B cell (primary cell): ENCODE data around the gene FZR1. TPM values are rescaled to one million over a fixed set of nuclear protein-coding genes. Genes with fewer than 3 reads are reported as not detected.
A peak's percentile ranks its signal among the peaks of the same experiment; 100 is the strongest.

Experiments
- ATAC-seq: fragments of 200-7000 bp; cut with Tn5 transposase; one replicate; pipeline ENCODE4 v1.10.0; 2021; ENCODE audit warnings: low read depth, mild to moderate bottlenecking, moderate number of reproducible peaks, moderate library complexity
- CTCF ChIA-PET: fragments of 350-600 bp; sonication (Branson Sonifier 250); formaldehyde crosslinking; loops from one replicate; lab custom pipeline; 2021; ENCODE audit warnings: antibody characterized with exemption, inconsistent platforms; lab: Charles Lee
- POLR2A ChIA-PET: fragments of 350-600 bp; sonication (Branson Sonifier 250); formaldehyde crosslinking; loops from one replicate; lab custom pipeline; 2021; ENCODE audit warnings: antibody characterized with exemption; lab: Charles Lee
- DNase-seq: peaks from one replicate; pipeline ENCODE4 v3.0.0; 2013
- H2AFZ ChIP-seq: 2 replicates; pipeline ENCODE4 v1.6.1; 2012; ENCODE audit warnings: mild to moderate bottlenecking, low read depth, low read length; ENCODE audit not compliant: insufficient read depth, poor library complexity, severe bottlenecking
- H3K27ac ChIP-seq, 2 donors: 1 replicate in 1 of 2; 2 replicates in 1 of 2; pipeline ENCODE4 v1.5.1; 2012 to 2013; ENCODE audit warnings: low read length in 2 of 2, mild to moderate bottlenecking in 2 of 2, moderate library complexity in 1 of 2
- H3K27me3 ChIP-seq, 4 experiments: fragments of 200-600 bp in 1 of 4; sonication (generic) in 1 of 4; replicated peaks in 1 of 4; 1 replicate in 2 of 4; 2 replicates in 2 of 4; pipeline versions ENCODE4 v1.6.1 to v1.7.0; 2013 to 2016; ENCODE audit warnings: low read length in 3 of 4, mild to moderate bottlenecking in 2 of 4, mixed read lengths in 1 of 4, moderate library complexity in 1 of 4; ENCODE audit not compliant: insufficient read depth in 4 of 4, control insufficient read depth in 3 of 4; ENCODE audit errors: control extremely low read depth in 1 of 4
- H3K36me3 ChIP-seq, 2 experiments: replicated peaks in 1 of 2; 1 replicate in 1 of 2; 2 replicates in 1 of 2; pipeline versions ENCODE4 v1.6.1 to v1.7.1; 2013; ENCODE audit warnings: low read length in 1 of 2; ENCODE audit not compliant: insufficient read depth in 2 of 2, control insufficient read depth in 1 of 2; ENCODE audit errors: control extremely low read depth in 1 of 2, extremely low read depth in 1 of 2
- H3K4me1 ChIP-seq, 2 donors: fragments of 200-600 bp in 1 of 2; sonication (generic) in 1 of 2; 1 replicate in 1 of 2; 2 replicates in 1 of 2; pipeline versions ENCODE4 v1.5.1 to v1.6.1; 2013 to 2017; ENCODE audit warnings: low read length in 2 of 2; ENCODE audit not compliant: control insufficient read depth in 2 of 2, insufficient read depth in 2 of 2
- H3K4me2 ChIP-seq: replicated peaks from 2 replicates; pipeline ENCODE3; 2012; ENCODE audit warnings: mild to moderate bottlenecking, low read depth, low read length; ENCODE audit not compliant: poor library complexity, severe bottlenecking
- H3K4me3 ChIP-seq, 5 experiments: fragments of 200-600 bp in 1 of 5; sonication (generic) in 1 of 5; 1 replicate in 3 of 5; 2 replicates in 2 of 5; pipeline versions ENCODE4 v1.5.1 to v1.7.0; 2011 to 2016; ENCODE audit warnings: low read length in 4 of 5, mild to moderate bottlenecking in 4 of 5, low read depth in 2 of 5, control low read depth in 1 of 5, moderate library complexity in 1 of 5; ENCODE audit not compliant: insufficient read depth in 1 of 5; ENCODE audit errors: control extremely low read depth in 1 of 5, extremely low read depth in 1 of 5
- H3K79me2 ChIP-seq: fragments of 200-600 bp; sonication (generic); one replicate; pipeline ENCODE4 v1.6.0; 2016; ENCODE audit warnings: low read length; ENCODE audit not compliant: control insufficient read depth, insufficient read depth
- H3K9ac ChIP-seq: fragments of 200-600 bp; sonication (generic); 2 replicates; pipeline ENCODE4 v1.6.1; 2017; ENCODE audit warnings: mild to moderate bottlenecking, low read length, moderate library complexity
- H3K9me3 ChIP-seq, 3 donors: one replicate each; pipeline versions ENCODE4 v1.6.1 to v1.7.1; 2013; ENCODE audit warnings: low read length in 2 of 3; ENCODE audit not compliant: control insufficient read depth in 2 of 3, insufficient read depth in 1 of 3; ENCODE audit errors: control extremely low read depth in 1 of 3
- H4K20me1 ChIP-seq: 2 replicates; pipeline ENCODE4 v1.6.0; 2012; ENCODE audit warnings: mild to moderate bottlenecking, low read length; ENCODE audit not compliant: insufficient read depth, control insufficient read depth, poor library complexity, severe bottlenecking
- H3K27ac Mint-ChIP-seq: one replicate; pipeline ENCODE4 v1.8.0; 2021; ENCODE audit warnings: mixed read lengths
- H3K27me3 Mint-ChIP-seq: one replicate; pipeline ENCODE4 v1.8.0; 2021; ENCODE audit warnings: mixed read lengths
- H3K4me1 Mint-ChIP-seq: one replicate; pipeline ENCODE4 v1.8.0; 2021; ENCODE audit warnings: mixed read lengths
- H3K4me3 Mint-ChIP-seq: one replicate; pipeline ENCODE4 v1.8.0; 2021; ENCODE audit warnings: mixed read lengths
- H3K9me3 Mint-ChIP-seq: one replicate; pipeline ENCODE4 v1.8.0; 2022; ENCODE audit warnings: mixed read lengths; ENCODE audit not compliant: insufficient read depth
- CTCF ChIP-seq: fragments of 200-600 bp; IDR thresholded peaks from one replicate; pipeline ENCODE4 v1.8.0; 2022; ENCODE audit warnings: antibody characterized with exemption, mild to moderate bottlenecking
- EZH2 ChIP-seq: IDR thresholded peaks from 2 replicates; pipeline ENCODE4 v1.6.1; 2012; ENCODE audit warnings: borderline replicate concordance, low read depth, mild to moderate bottlenecking, moderate library complexity, low read length; ENCODE audit not compliant: insufficient read depth, poor library complexity, severe bottlenecking
- WGBS: methylation state at CpG from one replicate; pipeline ENCODE4 v1.1.5; 2013; ENCODE audit warnings: missing lambda C conversion rate; ENCODE audit not compliant: insufficient coverage; 5-methylcytosine and 5-hydroxymethylcytosine counted together
- intact Hi-C: fragments of 100-400 bp; cut with micrococcal nuclease; formaldehyde crosslinking; loops from one replicate; pipeline ENCODE4 v1.10.0; 2022
- polyA plus RNA-seq: library from polyadenylated mRNA; depleted of rRNA; stranded (reverse); fragments of >200 nt; gene quantifications from 2 replicates; pipeline ENCODE4 v1.2.3, GENCODE V29; 2012
- total RNA-seq, 2 donors: library from RNA; stranded (reverse); fragments of 120-200 nt in 1 of 2; gene quantifications; 1 replicate in 1 of 2; 2 replicates in 1 of 2; pipeline versions ENCODE4 v1.2.3 to v1.2.4, GENCODE V29; 2013 to 2022

Gene FZR1
- total and polyA plus RNA-seq, 2 donors (not counting 1 experiment from before 2014, with no cell fraction given), result 83.5 to 96.1 TPM

GRCh38 chr19:3537438-3538240, 31.5 kb downstream of the FZR1 start:
- 90% methylated on average over 21 of the region's 22 CpGs for WGBS
- H3K9ac ChIP-seq, result no peak overlapping the region
- peaks cover 15% of the 10 kb centered on the region for H4K20me1 ChIP-seq
- H3K4me1 Mint-ChIP-seq, result no peaks in the 10 kb centered on the region
- peak; percentile 31 for DNase-seq
- intact Hi-C loops, result no loop called here
- H3K4me3 Mint-ChIP-seq, result no peak overlapping the region
- no peaks in the 10 kb centered on the region for H3K27me3 ChIP-seq
- no peaks in the 10 kb centered on the region for H3K4me1 ChIP-seq
- H3K27me3 Mint-ChIP-seq, result no peaks in the 10 kb centered on the region
- H3K27ac Mint-ChIP-seq, result no peak overlapping the region
- peaks cover 0 to 27% of the 10 kb centered on the region in 2 experiments for H3K36me3 ChIP-seq
- H3K79me2 ChIP-seq, result no peaks in the 10 kb centered on the region
- TF ChIP-seq EZH2, result no peak
- no peak for TF ChIP-seq CTCF
- POLR2A ChIA-PET, result no interaction called here
- CTCF ChIA-PET, result interaction anchor here (1.5 kb wide), 1 partner anchor 9 kb away, joined by 3 read pairs; no protein-coding TSS in a partner anchor
- H3K4me3 ChIP-seq, result no peak overlapping the region
- no peak for ATAC-seq
- H3K27ac ChIP-seq, result no peak overlapping the region
- H3K9me3 ChIP-seq, result peaks cover 0 to 8% (median 0%) of the 10 kb centered on the region in 3 donors
- no peak overlapping the region for H3K4me2 ChIP-seq
- no peaks in the 10 kb centered on the region for H3K9me3 Mint-ChIP-seq
- H2AFZ ChIP-seq, result no peak overlapping the region
